Activated CD4-positive, alpha-beta T cell treated with anti-CD3 and anti-CD28 coated beads for 36 hours (primary cell): ENCODE data around the gene INPP5A. TPM values are rescaled to one million over a fixed set of nuclear protein-coding genes. Genes with fewer than 3 reads are reported as not detected.

Experiments
- ATAC-seq: fragments of 200-7000 bp; cut with Tn5 transposase; one replicate; pipeline ENCODE4 v1.10.0; 2021; ENCODE audit warnings: mild to moderate bottlenecking, moderate library complexity
- CTCF ChIA-PET: fragments of 350-600 bp; sonication (Branson Sonifier 250); formaldehyde crosslinking; loops from one replicate; lab custom pipeline; 2021; ENCODE audit warnings: antibody characterized with exemption; lab: Charles Lee
- POLR2A ChIA-PET: fragments of 350-600 bp; sonication (Branson Sonifier 250); formaldehyde crosslinking; loops from one replicate; lab custom pipeline; 2021; ENCODE audit warnings: antibody characterized with exemption, inconsistent platforms; lab: Charles Lee
- DNase-seq: peaks from one replicate; pipeline ENCODE4 v3.0.0-alpha.2; 2020
- H3K27ac Mint-ChIP-seq: one replicate; pipeline ENCODE4 v1.8.0; 2021; ENCODE audit warnings: mixed read lengths
- H3K27me3 Mint-ChIP-seq: one replicate; pipeline ENCODE4 v1.8.0; 2021; ENCODE audit warnings: mixed read lengths
- H3K36me3 Mint-ChIP-seq: one replicate; pipeline ENCODE4 v1.8.0; 2021; ENCODE audit warnings: low read depth, mixed read lengths
- H3K4me1 Mint-ChIP-seq: one replicate; pipeline ENCODE4 v1.8.0; 2021; ENCODE audit warnings: mixed read lengths
- H3K4me3 Mint-ChIP-seq: one replicate; pipeline ENCODE4 v1.8.0; 2021; ENCODE audit warnings: mild to moderate bottlenecking, moderate library complexity, mixed read lengths
- H3K9me3 Mint-ChIP-seq: one replicate; pipeline ENCODE4 v1.8.0; 2021; ENCODE audit warnings: low read depth, mixed read lengths
- intact Hi-C, 2 experiments: fragments of 100-400 bp; cut with DNase I in 1 of 2; cut with micrococcal nuclease in 1 of 2; formaldehyde crosslinking; loops; one replicate each; pipeline versions ENCODE4 v1.14.2 to v1.15.1; 2022 to 2024; cut with DNase I, micrococcal nuclease
- total RNA-seq, 2 experiments: library from RNA; stranded (reverse); gene quantifications; one replicate each; pipeline ENCODE4 v1.2.3, GENCODE V29; 2021

INPP5A gene
- total RNA-seq, 2 experiments from 2014 or later, result 8.1 to 9.3 TPM

GRCh38 chr10:132779549-132780294 is 242.1 kb downstream of the INPP5A start:
- peaks cover 25% of the 10 kb centered on the region for H3K36me3 Mint-ChIP-seq
- no peak overlapping the region for H3K4me3 Mint-ChIP-seq
- DNase-seq, result no peak
- H3K27ac Mint-ChIP-seq, result no peak overlapping the region
- H3K9me3 Mint-ChIP-seq, result no peaks in the 10 kb centered on the region
- no peak for ATAC-seq
- H3K27me3 Mint-ChIP-seq, result peaks cover 6% of the 10 kb centered on the region
- POLR2A ChIA-PET, result no interaction called here
- H3K4me1 Mint-ChIP-seq, result no peaks in the 10 kb centered on the region
- CTCF ChIA-PET, result no interaction called here
- intact Hi-C loops, result loop anchor here (10.0 kb wide), 2 partner anchors 125 to 455 kb away; partner anchors contain the start of genes UTF1 (in 1 of the 2) and VENTX (in 1 of the 2)

DNA sequence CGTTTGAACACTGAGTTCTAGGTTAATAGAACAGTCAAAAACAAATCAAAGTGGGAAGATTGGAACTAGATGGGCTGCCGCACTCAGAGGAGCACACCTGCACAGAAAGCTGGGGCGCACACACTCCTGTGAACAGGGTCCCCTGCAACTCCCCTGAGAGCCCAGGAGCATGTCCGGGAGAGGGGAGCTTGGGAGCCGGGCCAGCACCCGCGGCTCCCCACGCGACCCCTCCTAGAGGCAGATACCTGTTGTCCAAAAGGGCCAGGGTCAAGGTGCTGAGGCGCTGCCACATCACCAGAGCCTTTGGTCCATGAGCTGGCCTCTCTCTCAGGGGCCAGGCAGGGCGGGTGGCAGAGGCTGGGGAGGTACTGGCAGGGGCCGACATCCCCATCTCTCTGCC is 242.8 kb downstream of the INPP5A start:
- DNase-seq, result no peak
- H3K4me3 Mint-ChIP-seq, result no peak overlapping the region
- CTCF ChIA-PET, result no interaction called here
- H3K27ac Mint-ChIP-seq, result no peak overlapping the region
- no peak for ATAC-seq
- H3K27me3 Mint-ChIP-seq, result peaks cover 6% of the 10 kb centered on the region
- intact Hi-C loops, result loop anchor here (10.0 kb wide), 2 partner anchors 126 to 454 kb away; partner anchors contain the start of genes UTF1 (in 1 of the 2) and VENTX (in 1 of the 2)
- no peaks in the 10 kb centered on the region for H3K4me1 Mint-ChIP-seq
- peaks cover 25% of the 10 kb centered on the region for H3K36me3 Mint-ChIP-seq
- POLR2A ChIA-PET, result no interaction called here
- H3K9me3 Mint-ChIP-seq, result no peaks in the 10 kb centered on the region

- no peaks in the 10 kb centered on the region for H3K4me1 Mint-ChIP-seq
- POLR2A ChIA-PET, result no interaction called here
- intact Hi-C loops, result loop anchor here (10.0 kb wide), 2 partner anchors 127 to 453 kb away; partner anchors contain the start of genes UTF1 (in 1 of the 2) and VENTX (in 1 of the 2)
Measured at GRCh38 chr10:132781556-132781955, 244.0 kb downstream of the INPP5A start.

GRCh38 chr10:132783165-132783939 is 245.8 kb downstream of the INPP5A start:
- no peak for DNase-seq
- POLR2A ChIA-PET, result no interaction called here
- intact Hi-C loops, result loop anchor here (10.0 kb wide), 2 partner anchors 129 to 451 kb away; partner anchors contain the start of genes UTF1 (in 1 of the 2) and VENTX (in 1 of the 2)
- CTCF ChIA-PET, result no interaction called here
- no peaks in the 10 kb centered on the region for H3K4me1 Mint-ChIP-seq
- peaks cover 22% of the 10 kb centered on the region for H3K36me3 Mint-ChIP-seq
- no peaks in the 10 kb centered on the region for H3K9me3 Mint-ChIP-seq
- no peak overlapping the region for H3K27ac Mint-ChIP-seq
- H3K27me3 Mint-ChIP-seq, result peaks cover 6% of the 10 kb centered on the region
- no peak for ATAC-seq
- H3K4me3 Mint-ChIP-seq, result no peak overlapping the region

More at GRCh38 chr10:132781556-132781955, 244.0 kb downstream of the INPP5A start:
- H3K36me3 Mint-ChIP-seq, result peaks cover 25% of the 10 kb centered on the region
- DNase-seq, result no peak
- peaks cover 6% of the 10 kb centered on the region for H3K27me3 Mint-ChIP-seq
- no peak overlapping the region for H3K4me3 Mint-ChIP-seq
- H3K27ac Mint-ChIP-seq, result no peak overlapping the region
- no peak for ATAC-seq
- CTCF ChIA-PET, result no interaction called here
- no peaks in the 10 kb centered on the region for H3K9me3 Mint-ChIP-seq

GRCh38 chr10:132783940-132784865 is 246.6 kb downstream of the INPP5A start:
- Mint-ChIP-seq H3K36me3 (peaks cover 22% of the 10 kb centered on the region), H3K9me3 (no peaks in the 10 kb centered on the region), H3K27ac (no peak overlapping the region), H3K4me1 (no peaks in the 10 kb centered on the region), H3K27me3 (peaks cover 9% of the 10 kb centered on the region), H3K4me3 (no peak overlapping the region)
- DNase-seq (no peak), ATAC-seq (no peak)
- intact Hi-C loops, result loop anchor here (10.0 kb wide), 2 partner anchors 129 to 451 kb away; partner anchors contain the start of genes UTF1 (in 1 of the 2) and VENTX (in 1 of the 2)
- ChIA-PET CTCF (no interaction called here), POLR2A (no interaction called here)

GRCh38 chr10:132784866-132785722 is 247.5 kb downstream of the INPP5A start:
- peaks cover 14% of the 10 kb centered on the region for H3K27me3 Mint-ChIP-seq
- H3K9me3 Mint-ChIP-seq, result no peaks in the 10 kb centered on the region
- no peak overlapping the region for H3K27ac Mint-ChIP-seq
- POLR2A ChIA-PET, result no interaction called here
- H3K36me3 Mint-ChIP-seq, result peaks cover 18% of the 10 kb centered on the region
- no peaks in the 10 kb centered on the region for H3K4me1 Mint-ChIP-seq
- DNase-seq (peak; percentile 30), ATAC-seq (no peak)
- intact Hi-C loops, result loop anchor here (10.0 kb wide), 2 partner anchors 130 to 450 kb away; partner anchors contain the start of genes UTF1 (in 1 of the 2) and VENTX (in 1 of the 2)
- CTCF ChIA-PET, result no interaction called here
- no peak overlapping the region for H3K4me3 Mint-ChIP-seq

- Mint-ChIP-seq H3K27me3 (peaks cover 17% of the 10 kb centered on the region), H3K4me3 (no peak within 1 kb of the TSS), H3K9me3 (no peaks in the 10 kb centered on the region), H3K27ac (no peak within 1 kb of the TSS), H3K36me3 (peaks cover 16% of the 10 kb centered on the region), H3K4me1 (no peaks in the 10 kb centered on the region)
- CTCF ChIA-PET, result no interaction called here
- intact Hi-C loops, result loop anchor here (2.0 to 10.0 kb wide), 3 partner anchors 131 to 449 kb away; partner anchors contain the start of genes UTF1 (in 1 of the 2) and VENTX (in 1 of the 2)
- DNase-seq (no peak), ATAC-seq (no peak)
- POLR2A ChIA-PET, result no interaction called here
Measured at GRCh38 chr10:132785723-132786475, 248.3 kb downstream of the INPP5A start, which contains the start of gene NKX6-2. Gene NKX6-2 (minus strand): TSS chr10:132786147. CDS start chr10:132785948, 199 bp downstream.

DNA sequence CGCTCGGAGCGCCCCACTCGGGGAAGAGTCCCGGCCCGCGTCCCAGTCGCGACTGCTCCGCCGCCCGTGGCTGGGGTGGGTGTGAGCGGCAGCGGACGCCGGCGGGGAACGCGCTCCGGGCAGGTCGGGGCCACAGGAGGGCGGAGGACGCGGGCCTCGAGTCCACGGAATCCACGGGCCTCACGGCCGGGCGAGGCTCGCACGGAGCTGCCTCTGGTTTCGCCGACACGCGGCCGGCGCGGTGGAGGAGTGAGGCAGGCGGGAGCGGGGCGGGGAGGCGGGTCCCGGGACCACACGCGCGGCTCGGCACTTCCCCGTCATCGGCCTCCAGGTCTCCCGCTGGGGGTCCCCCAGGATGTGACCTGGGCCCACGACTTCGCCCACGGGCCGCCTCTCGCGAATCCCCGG is 248.9 kb downstream of the INPP5A start:
- Mint-ChIP-seq H3K4me1 (no peaks in the 10 kb centered on the region), H3K9me3 (no peaks in the 10 kb centered on the region), H3K4me3 (no peak overlapping the region), H3K36me3 (peaks cover 13% of the 10 kb centered on the region), H3K27me3 (peaks cover 17% of the 10 kb centered on the region), H3K27ac (no peak overlapping the region)
- no peak for DNase-seq
- ChIA-PET POLR2A (no interaction called here), CTCF (no interaction called here)
- ATAC-seq, result no peak
- intact Hi-C loops, result loop anchor here (2.0 to 10.0 kb wide), 3 partner anchors 132 to 448 kb away; partner anchors contain the start of genes UTF1 (in 1 of the 2) and VENTX (in 1 of the 2)

DNA sequence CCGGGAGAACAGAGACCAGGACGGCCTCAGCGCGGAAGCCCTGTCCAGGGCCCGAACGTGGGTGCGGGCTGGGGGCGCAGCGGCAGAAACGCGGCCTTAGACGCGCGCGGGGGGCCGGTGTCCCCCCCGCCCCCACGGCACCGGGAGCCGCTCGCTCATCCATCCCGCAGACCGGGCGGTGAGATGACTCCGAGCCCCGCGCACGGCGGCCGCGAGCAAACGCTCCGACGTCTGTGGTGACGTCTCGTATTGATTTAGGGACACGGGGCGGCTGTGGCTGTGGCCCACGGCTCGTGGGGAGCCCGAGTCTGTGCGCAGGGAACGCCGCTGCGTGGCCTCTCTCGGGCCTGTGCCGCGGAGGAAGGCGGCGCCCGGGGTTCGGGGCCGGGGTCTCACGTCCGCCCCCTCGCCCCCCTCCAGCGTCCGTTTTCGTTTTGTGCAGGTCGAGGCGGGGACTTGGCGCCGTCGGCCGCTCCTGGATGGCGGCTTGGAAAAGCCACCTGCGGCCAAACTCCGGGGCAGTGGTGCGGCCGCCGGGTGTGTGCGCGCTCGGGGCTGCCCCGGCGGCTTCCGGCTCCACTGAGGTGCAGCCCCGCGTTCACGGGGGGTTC is 249.4 kb downstream of the INPP5A start:
- H3K4me3 Mint-ChIP-seq, result no peak overlapping the region
- DNase-seq, result no peak
- no peaks in the 10 kb centered on the region for H3K4me1 Mint-ChIP-seq
- ATAC-seq, result no peak
- intact Hi-C loops, result loop anchor here (2.0 to 10.0 kb wide), 3 partner anchors 132 to 448 kb away; partner anchors contain the start of genes UTF1 (in 1 of the 2) and VENTX (in 1 of the 2)
- POLR2A ChIA-PET, result no interaction called here
- H3K27ac Mint-ChIP-seq, result no peak overlapping the region
- peaks cover 17% of the 10 kb centered on the region for H3K27me3 Mint-ChIP-seq
- H3K36me3 Mint-ChIP-seq, result peaks cover 8% of the 10 kb centered on the region
- H3K9me3 Mint-ChIP-seq, result no peaks in the 10 kb centered on the region
- CTCF ChIA-PET, result no interaction called here
